ENCODE data around the gene TMF1.

GRCh38 chr3:69085168-69085832 lies 33.2 kb upstream of the TMF1 start:
- no peak for TF ChIP-seq CTCF (IDR thresholded peaks at IDR 0.05; ENCODE audit: low read depth, low read length)
- no peak for TF ChIP-seq EZH2phosphoT487 (IDR thresholded peaks at IDR 0.05; ENCODE audit: low read depth)

All from OCI-LY3 (cell line).